ENCODE data around the gene DSCAML1. TPM values are rescaled to one million over a fixed set of nuclear protein-coding genes. Genes with fewer than 3 reads are reported as not detected.

The DSCAML1 gene
- total RNA-seq, 1 experiment from 2014 or later = not detected

DNA sequence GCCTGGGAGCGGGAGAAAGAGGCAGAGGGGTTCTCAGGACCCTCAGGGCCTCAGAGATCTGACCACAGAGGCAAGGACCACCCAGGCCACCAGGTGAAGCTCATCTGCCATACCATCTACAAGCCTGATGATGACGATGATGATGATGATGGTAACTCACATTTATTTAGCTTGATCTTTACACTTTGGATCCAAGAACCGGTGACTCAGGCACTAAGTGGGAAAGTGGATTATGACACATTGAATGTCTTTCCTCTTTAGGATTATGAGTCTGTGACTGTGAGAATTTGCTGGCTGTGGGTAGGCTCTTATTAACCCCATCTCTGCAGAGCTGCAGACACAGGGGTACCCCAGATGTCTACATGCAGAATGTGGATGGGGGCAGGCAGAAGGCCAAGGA is 110.3 kb downstream of the DSCAML1 start:
- TF ChIP-seq ZFX (IDR thresholded peaks at IDR 0.05) (no peak), JUND (IDR thresholded peaks at IDR 0.05) (no peak), SIN3A (IDR thresholded peaks at IDR 0.05; ENCODE audit: low read depth) (no peak), SRF (IDR thresholded peaks at IDR 0.05; ENCODE audit: low read depth) (no peak)
- TF ChIP-seq, protein P1, sequence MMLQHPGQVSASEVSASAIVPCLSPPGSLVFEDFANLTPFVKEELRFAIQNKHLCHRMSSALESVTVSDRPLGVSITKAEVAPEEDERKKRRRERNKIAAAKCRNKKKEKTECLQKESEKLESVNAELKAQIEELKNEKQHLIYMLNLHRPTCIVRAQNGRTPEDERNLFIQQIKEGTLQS (IDR thresholded peaks at IDR 0.05) = no peak
- TF ChIP-seq, protein P2, sequence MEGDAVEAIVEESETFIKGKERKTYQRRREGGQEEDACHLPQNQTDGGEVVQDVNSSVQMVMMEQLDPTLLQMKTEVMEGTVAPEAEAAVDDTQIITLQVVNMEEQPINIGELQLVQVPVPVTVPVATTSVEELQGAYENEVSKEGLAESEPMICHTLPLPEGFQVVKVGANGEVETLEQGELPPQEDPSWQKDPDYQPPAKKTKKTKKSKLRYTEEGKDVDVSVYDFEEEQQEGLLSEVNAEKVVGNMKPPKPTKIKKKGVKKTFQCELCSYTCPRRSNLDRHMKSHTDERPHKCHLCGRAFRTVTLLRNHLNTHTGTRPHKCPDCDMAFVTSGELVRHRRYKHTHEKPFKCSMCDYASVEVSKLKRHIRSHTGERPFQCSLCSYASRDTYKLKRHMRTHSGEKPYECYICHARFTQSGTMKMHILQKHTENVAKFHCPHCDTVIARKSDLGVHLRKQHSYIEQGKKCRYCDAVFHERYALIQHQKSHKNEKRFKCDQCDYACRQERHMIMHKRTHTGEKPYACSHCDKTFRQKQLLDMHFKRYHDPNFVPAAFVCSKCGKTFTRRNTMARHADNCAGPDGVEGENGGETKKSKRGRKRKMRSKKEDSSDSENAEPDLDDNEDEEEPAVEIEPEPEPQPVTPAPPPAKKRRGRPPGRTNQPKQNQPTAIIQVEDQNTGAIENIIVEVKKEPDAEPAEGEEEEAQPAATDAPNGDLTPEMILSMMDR (IDR thresholded peaks at IDR 0.05 in 2 of 3, conservative IDR thresholded peaks at IDR 0.05 in 1 of 3; ENCODE audit: borderline replicate concordance in 1 of 3, insufficient read depth in 1 of 3, low read depth in 2 of 3, low read length in 2 of 3) = no peak
- RAD21 ChIA-PET (ENCODE audit: low non-redundant PET in 1 of 2, low total read pairs in 2 of 2, uncharacterized antibody in 2 of 2, unreplicated experiment in 2 of 2) = no interaction called here
- Histone ChIP-seq H3K4me2 (ENCODE audit: low read length) (no peak overlapping the region), H3K79me2 (ENCODE audit: insufficient read depth, low read length) (no peaks in the 10 kb centered on the region), H3K4me3 (replicated peaks in 1 of 2; ENCODE audit: low read depth in 1 of 2, low read length in 2 of 2) (no peak overlapping the region), H3K27ac (ENCODE audit: low read depth, low read length) (no peak overlapping the region), H3K9ac (ENCODE audit: low read length) (no peak overlapping the region), H3K9me2 (ENCODE audit: insufficient read depth) (no peaks in the 10 kb centered on the region), H2AFZ (ENCODE audit: low read depth, low read length, poor library complexity, severe bottlenecking) (no peak overlapping the region), H3K9me3 (ENCODE audit: control insufficient read depth in 1 of 2, insufficient read depth in 1 of 2, low read depth in 1 of 2, low read length in 2 of 2) (no peaks in the 10 kb centered on the region), H3K36me3 (ENCODE audit: control insufficient read depth in 1 of 2, insufficient read depth in 2 of 2, low read length in 2 of 2) (no peaks in the 10 kb centered on the region), H3K27me3 (ENCODE audit: insufficient read depth, low read length) (no peaks in the 10 kb centered on the region; the same call in 1 of the 2 replicates), H4K20me1 (ENCODE audit: insufficient read depth) (no peaks in the 10 kb centered on the region), H3K4me1 (ENCODE audit: control insufficient read depth in 1 of 2, insufficient read depth in 2 of 2, low read length in 2 of 2) (no peaks in the 10 kb centered on the region)
- ATAC-seq (no peak), DNase-seq (ENCODE audit: low read depth, low spot score) (no peak)
- intact Hi-C loops (cut with micrococcal nuclease) = no loop called here
- POLR2A ChIA-PET = no interaction called here
- CTCF ChIA-PET = no interaction called here
- no TSS peak for BruUV-seq (replicated peaks)

DNA sequence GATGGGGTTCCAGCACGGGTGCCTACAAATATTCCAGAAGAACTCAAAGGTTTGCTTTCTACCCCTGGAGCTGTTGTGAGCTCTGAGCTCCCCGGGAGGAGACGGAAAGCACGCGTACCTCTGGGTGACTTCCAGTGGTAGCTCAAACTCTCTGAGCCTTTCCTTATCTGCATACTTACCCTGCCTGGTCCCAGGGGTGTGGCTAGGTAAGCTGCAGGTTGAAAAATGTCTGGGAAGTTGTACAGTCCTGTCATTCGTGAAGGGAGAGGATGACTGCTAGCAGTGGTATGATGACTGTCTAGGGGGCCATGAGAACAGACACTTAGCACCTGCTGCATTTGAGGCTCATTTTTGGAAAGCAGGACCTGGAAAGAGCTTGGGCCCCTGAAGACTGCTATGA is 111.5 kb downstream of the DSCAML1 start:
- ChIA-PET RAD21 (ENCODE audit: low non-redundant PET in 1 of 2, low total read pairs in 2 of 2, uncharacterized antibody in 2 of 2, unreplicated experiment in 2 of 2) (no interaction called here), POLR2A (no interaction called here), CTCF (no interaction called here)
- DNase-seq (ENCODE audit: low read depth, low spot score) = no peak
- Histone ChIP-seq H3K9me2 (ENCODE audit: insufficient read depth) (no peaks in the 10 kb centered on the region), H4K20me1 (ENCODE audit: insufficient read depth) (no peaks in the 10 kb centered on the region), H3K27me3 (ENCODE audit: insufficient read depth, low read length) (peaks cover 7% of the 10 kb centered on the region), H3K27ac (ENCODE audit: low read depth, low read length) (no peak overlapping the region), H3K4me3 (replicated peaks in 1 of 2; ENCODE audit: low read depth in 1 of 2, low read length in 2 of 2) (no peak overlapping the region), H3K4me2 (ENCODE audit: low read length) (no peak overlapping the region), H3K9me3 (ENCODE audit: control insufficient read depth in 1 of 2, insufficient read depth in 1 of 2, low read depth in 1 of 2, low read length in 2 of 2) (no peaks in the 10 kb centered on the region), H3K4me1 (ENCODE audit: control insufficient read depth in 1 of 2, insufficient read depth in 2 of 2, low read length in 2 of 2) (no peaks in the 10 kb centered on the region), H3K79me2 (ENCODE audit: insufficient read depth, low read length) (no peaks in the 10 kb centered on the region), H3K36me3 (ENCODE audit: control insufficient read depth in 1 of 2, insufficient read depth in 2 of 2, low read length in 2 of 2) (no peaks in the 10 kb centered on the region), H3K9ac (ENCODE audit: low read length) (no peak overlapping the region), H2AFZ (ENCODE audit: low read depth, low read length, poor library complexity, severe bottlenecking) (no peak overlapping the region)
- no TSS peak for BruUV-seq (replicated peaks)
- intact Hi-C loops (cut with micrococcal nuclease) = no loop called here
- no peak for ATAC-seq
- TF ChIP-seq, protein P3, sequence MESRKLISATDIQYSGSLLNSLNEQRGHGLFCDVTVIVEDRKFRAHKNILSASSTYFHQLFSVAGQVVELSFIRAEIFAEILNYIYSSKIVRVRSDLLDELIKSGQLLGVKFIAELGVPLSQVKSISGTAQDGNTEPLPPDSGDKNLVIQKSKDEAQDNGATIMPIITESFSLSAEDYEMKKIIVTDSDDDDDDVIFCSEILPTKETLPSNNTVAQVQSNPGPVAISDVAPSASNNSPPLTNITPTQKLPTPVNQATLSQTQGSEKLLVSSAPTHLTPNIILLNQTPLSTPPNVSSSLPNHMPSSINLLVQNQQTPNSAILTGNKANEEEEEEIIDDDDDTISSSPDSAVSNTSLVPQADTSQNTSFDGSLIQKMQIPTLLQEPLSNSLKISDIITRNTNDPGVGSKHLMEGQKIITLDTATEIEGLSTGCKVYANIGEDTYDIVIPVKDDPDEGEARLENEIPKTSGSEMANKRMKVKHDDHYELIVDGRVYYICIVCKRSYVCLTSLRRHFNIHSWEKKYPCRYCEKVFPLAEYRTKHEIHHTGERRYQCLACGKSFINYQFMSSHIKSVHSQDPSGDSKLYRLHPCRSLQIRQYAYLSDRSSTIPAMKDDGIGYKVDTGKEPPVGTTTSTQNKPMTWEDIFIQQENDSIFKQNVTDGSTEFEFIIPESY (IDR thresholded peaks at IDR 0.05; ENCODE audit: extremely low read depth, insufficient replicate concordance, low read length) = no peak
- TF ChIP-seq YY1 (IDR thresholded peaks at IDR 0.05; ENCODE audit: extremely low read depth, insufficient replicate concordance, low read depth, low read length) = no peak
- TF ChIP-seq TCF7L2 (IDR thresholded peaks at IDR 0.05; ENCODE audit: borderline replicate concordance, extremely low read depth, insufficient read depth, insufficient read length) = no peak
- no peak for TF ChIP-seq EGR1 (IDR thresholded peaks at IDR 0.05; ENCODE audit: low read depth)
- TF ChIP-seq, protein P2 (IDR thresholded peaks at IDR 0.05 in 2 of 3, conservative IDR thresholded peaks at IDR 0.05 in 1 of 3; ENCODE audit: borderline replicate concordance in 1 of 3, insufficient read depth in 1 of 3, low read depth in 2 of 3, low read length in 2 of 3) = no peak
- no peak for TF ChIP-seq ZFX (IDR thresholded peaks at IDR 0.05)

Data from HCT116 (cell line).